H9 (cell line): ENCODE measurements around the gene VPS9D1. TPM values are rescaled to one million over a fixed set of nuclear protein-coding genes. Genes with fewer than 3 reads are reported as not detected.

Experiments used
- DNase-seq: peaks from one replicate; pipeline ENCODE4 v3.0.0-alpha.2; 2017
- H2AFZ ChIP-seq: one replicate; pipeline ENCODE4 v1.6.1; 2013; ENCODE audit warnings: mild to moderate bottlenecking, low read length, control low read depth, moderate library complexity
- H2AK5ac ChIP-seq: 2 replicates; pipeline ENCODE4 v1.6.1; 2013; ENCODE audit warnings: low read length, control low read depth, mixed read lengths; ENCODE audit not compliant: insufficient read length
- H2BK120ac ChIP-seq: one replicate; pipeline ENCODE4 v1.6.1; 2013; ENCODE audit warnings: low read depth, mild to moderate bottlenecking, low read length, control low read depth, inconsistent platforms; ENCODE audit not compliant: poor library complexity, severe bottlenecking
- H2BK12ac ChIP-seq: 2 replicates; pipeline ENCODE4 v1.6.1; 2013; ENCODE audit warnings: low read length, control low read depth, mixed read lengths, low read depth; ENCODE audit not compliant: insufficient read length
- H2BK15ac ChIP-seq: 2 replicates; pipeline ENCODE4 v1.6.1; 2013; ENCODE audit warnings: low read depth, low read length, control low read depth
- H2BK20ac ChIP-seq: one replicate; pipeline ENCODE4 v1.6.1; 2013; ENCODE audit warnings: low read depth, mild to moderate bottlenecking, low read length, control low read depth, inconsistent platforms; ENCODE audit not compliant: poor library complexity, severe bottlenecking
- H2BK5ac ChIP-seq: 2 replicates; pipeline ENCODE4 v1.6.1; 2013; ENCODE audit warnings: low read length, control low read depth, mixed read lengths; ENCODE audit not compliant: insufficient read length
- H3K14ac ChIP-seq: 2 replicates; pipeline ENCODE4 v1.6.1; 2013; ENCODE audit warnings: low read length, control low read depth; ENCODE audit not compliant: insufficient read depth
- H3K18ac ChIP-seq: 2 replicates; pipeline ENCODE4 v1.6.1; 2013; ENCODE audit warnings: low read depth, mild to moderate bottlenecking, mixed read lengths, low read length, control low read depth; ENCODE audit not compliant: insufficient read length
- H3K23ac ChIP-seq: 2 replicates; pipeline ENCODE4 v1.6.1; 2013; ENCODE audit warnings: low read length, control low read depth, mixed read lengths, low read depth; ENCODE audit not compliant: insufficient read length
- H3K23me2 ChIP-seq: 2 replicates; pipeline ENCODE4 v1.6.1; 2013; ENCODE audit warnings: low read depth, mild to moderate bottlenecking, mixed read lengths, low read length, control low read depth; ENCODE audit not compliant: insufficient read length, poor library complexity, severe bottlenecking
- H3K27ac ChIP-seq: 2 replicates; pipeline ENCODE4 v1.5.1; 2013; ENCODE audit warnings: low read length, control low read depth, mixed read lengths, low read depth; ENCODE audit not compliant: insufficient read length
- H3K27me3 ChIP-seq: 2 replicates; pipeline ENCODE4 v1.6.1; 2013; ENCODE audit warnings: low read length, control low read depth, inconsistent platforms; ENCODE audit not compliant: insufficient read depth
- H3K4ac ChIP-seq: 2 replicates; pipeline ENCODE4 v1.6.1; 2013; ENCODE audit warnings: low read depth, mild to moderate bottlenecking, control low read depth, inconsistent platforms, low read length, moderate library complexity
- H3K4me1 ChIP-seq: 2 replicates; pipeline ENCODE4 v1.6.1; 2013; ENCODE audit warnings: low read length, control low read depth, inconsistent platforms; ENCODE audit not compliant: insufficient read depth
- H3K4me2 ChIP-seq: 2 replicates; pipeline ENCODE4 v1.6.1; 2013; ENCODE audit warnings: low read length, control low read depth, mixed read lengths; ENCODE audit not compliant: insufficient read length, insufficient read depth
- H3K56ac ChIP-seq: 2 replicates; pipeline ENCODE4 v1.6.1; 2013; ENCODE audit warnings: low read depth, mild to moderate bottlenecking, mixed read lengths, low read length, control low read depth; ENCODE audit not compliant: insufficient read length
- H3K79me1 ChIP-seq: 2 replicates; pipeline ENCODE4 v1.6.1; 2013; ENCODE audit warnings: low read depth, mild to moderate bottlenecking, moderate library complexity, low read length, control low read depth, inconsistent platforms; ENCODE audit not compliant: insufficient read depth, poor library complexity, severe bottlenecking
- H3K79me2 ChIP-seq: 2 replicates; pipeline ENCODE4 v1.6.1; 2013; ENCODE audit warnings: low read length, control low read depth, inconsistent platforms; ENCODE audit not compliant: insufficient read depth
- H3K9ac ChIP-seq: 2 replicates; pipeline ENCODE4 v1.6.1; 2013; ENCODE audit warnings: low read length, control low read depth, mixed read lengths; ENCODE audit not compliant: insufficient read length; ENCODE audit errors: extremely low read depth
- H3K9me3 ChIP-seq: one replicate; pipeline ENCODE4 v1.6.1; 2013; ENCODE audit warnings: low read depth, low read length, inconsistent platforms; ENCODE audit not compliant: control insufficient read depth
- H3T11ph ChIP-seq: one replicate; pipeline ENCODE4 v1.6.1; 2013; ENCODE audit warnings: mild to moderate bottlenecking, low read length, control low read depth, inconsistent platforms
- H4K20me1 ChIP-seq: one replicate; pipeline ENCODE4 v1.6.1; 2013; ENCODE audit not compliant: control insufficient read depth, insufficient read length, insufficient read depth
- H4K5ac ChIP-seq: 2 replicates; pipeline ENCODE4 v1.6.1; 2013; ENCODE audit warnings: low read depth, mild to moderate bottlenecking, mixed read lengths, low read length, control low read depth; ENCODE audit not compliant: insufficient read length
- H4K8ac ChIP-seq: replicated peaks from 2 replicates; pipeline ENCODE4 v1.6.1; 2013; ENCODE audit warnings: low read length, control low read depth, mixed read lengths, low read depth; ENCODE audit not compliant: insufficient read length
- H4K91ac ChIP-seq: 2 replicates; pipeline ENCODE4 v1.6.1; 2013; ENCODE audit warnings: low read depth, mild to moderate bottlenecking, moderate library complexity, mixed read lengths, low read length, control low read depth; ENCODE audit not compliant: insufficient read length
- H3K27ac Mint-ChIP-seq, 3 experiments: 2 replicates in 2 of 3; 3 replicates in 1 of 3; pipeline ENCODE4 v1.8.0; 2020 to 2021; ENCODE audit warnings: mixed read lengths in 3 of 3, mild to moderate bottlenecking in 1 of 3, moderate library complexity in 1 of 3
- H3K27me3 Mint-ChIP-seq: 2 replicates; pipeline ENCODE4 v1.8.0; 2021; ENCODE audit warnings: low read depth, mild to moderate bottlenecking, moderate library complexity, mixed read lengths
- H3K36me3 Mint-ChIP-seq, 3 experiments: 2 replicates in 2 of 3; 3 replicates in 1 of 3; pipeline ENCODE4 v1.8.0; 2020 to 2021; ENCODE audit warnings: low read depth in 3 of 3, mixed read lengths in 3 of 3; ENCODE audit not compliant: insufficient read depth in 1 of 3
- H3K4me1 Mint-ChIP-seq, 2 experiments: 2 replicates each; pipeline ENCODE4 v1.8.0; 2020; ENCODE audit warnings: mixed read lengths in 2 of 2
- H3K4me3 Mint-ChIP-seq, 2 experiments: 2 replicates in 1 of 2; 3 replicates in 1 of 2; pipeline ENCODE4 v1.8.0; 2020 to 2021; ENCODE audit warnings: mild to moderate bottlenecking in 2 of 2, mixed read lengths in 2 of 2, moderate library complexity in 1 of 2
- H3K9me3 Mint-ChIP-seq, 2 experiments: 2 replicates in 1 of 2; 3 replicates in 1 of 2; pipeline ENCODE4 v1.8.0; 2020; ENCODE audit warnings: mild to moderate bottlenecking in 2 of 2, mixed read lengths in 2 of 2, moderate library complexity in 1 of 2
- WGBS: extraction: QIAGEN DNeasy Blood & Tissue Kit; methylation state at CpG from one replicate; pipeline ENCODE4 v1.1.7; 2013; ENCODE audit warnings: missing lambda C conversion rate, low lambda C conversion rate, mixed read lengths; ENCODE audit not compliant: insufficient read length; ENCODE audit errors: extremely low coverage; 5-methylcytosine and 5-hydroxymethylcytosine counted together
- total RNA-seq: library from RNA; stranded (reverse); gene quantifications from 2 replicates; pipeline ENCODE4 v1.2.1, GENCODE V29; 2021
- TF ChIP-seq, protein P1 (sequence below): fragments of 200-600 bp; sonication (generic); conservative IDR thresholded peaks from 3 replicates; pipeline ENCODE4 v1.8.0; 2021; ENCODE audit warnings: antibody characterized with exemption, mild to moderate bottlenecking

The VPS9D1 gene
- total RNA-seq, 1 experiment from 2014 or later: 6.0 TPM

DNA sequence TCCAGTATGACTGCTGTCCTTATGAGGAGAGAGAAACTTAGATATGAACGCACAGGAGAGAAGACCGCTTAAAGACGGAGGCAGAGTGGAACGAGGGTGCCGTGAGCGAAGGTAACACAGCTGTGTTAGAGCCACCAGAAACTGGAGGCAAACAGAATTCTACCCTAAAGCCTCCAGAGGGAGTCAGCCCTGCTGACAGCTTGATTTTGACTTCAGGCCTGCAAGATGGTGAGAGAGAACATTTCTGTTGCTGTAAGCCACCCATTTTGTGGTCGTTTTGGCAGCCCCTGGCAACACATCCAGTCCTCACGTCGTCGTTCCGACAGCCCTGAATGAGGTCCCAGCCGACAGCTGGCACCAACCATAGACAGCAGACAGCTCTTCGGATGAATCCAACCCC lies 16.4 kb downstream of the VPS9D1 start:
- Histone ChIP-seq H2BK20ac (no peak overlapping the region), H4K20me1 (no peaks in the 10 kb centered on the region), H3K79me1 (no peaks in the 10 kb centered on the region), H2BK15ac (no peak overlapping the region), H4K5ac (no peak overlapping the region), H3K4me2 (no peak overlapping the region), H3K27ac (no peak overlapping the region), H3K23me2 (peaks cover 11% of the 10 kb centered on the region), H3K14ac (no peak overlapping the region), H2BK12ac (no peak overlapping the region), H3K18ac (no peak overlapping the region), H2AFZ (no peak overlapping the region), H3K9ac (no peak overlapping the region), H3K4ac (no peak overlapping the region), H4K8ac (no peak overlapping the region), H2AK5ac (no peak overlapping the region), H3K79me2 (no peaks in the 10 kb centered on the region), H2BK5ac (no peak overlapping the region), H3K9me3 (no peaks in the 10 kb centered on the region), H3K23ac (no peak overlapping the region), H3K4me1 (no peaks in the 10 kb centered on the region), H3K27me3 (no peaks in the 10 kb centered on the region), H3T11ph (no peak overlapping the region), H3K56ac (no peak overlapping the region), H4K91ac (no peak overlapping the region), H2BK120ac (no peak overlapping the region)
- Mint-ChIP-seq H3K4me1 (peaks cover 15 to 17% of the 10 kb centered on the region in 2 experiments), H3K4me3 (no peak overlapping the region), H3K27ac (no peak overlapping the region), H3K27me3 (peaks cover 29% of the 10 kb centered on the region), H3K36me3 (peaks cover 0 to 5% (median under 1%) of the 10 kb centered on the region in 3 experiments; a peak in 4 of 7 replicates), H3K9me3 (no peaks in the 10 kb centered on the region)
- no peak for DNase-seq
- TF ChIP-seq, protein P1, sequence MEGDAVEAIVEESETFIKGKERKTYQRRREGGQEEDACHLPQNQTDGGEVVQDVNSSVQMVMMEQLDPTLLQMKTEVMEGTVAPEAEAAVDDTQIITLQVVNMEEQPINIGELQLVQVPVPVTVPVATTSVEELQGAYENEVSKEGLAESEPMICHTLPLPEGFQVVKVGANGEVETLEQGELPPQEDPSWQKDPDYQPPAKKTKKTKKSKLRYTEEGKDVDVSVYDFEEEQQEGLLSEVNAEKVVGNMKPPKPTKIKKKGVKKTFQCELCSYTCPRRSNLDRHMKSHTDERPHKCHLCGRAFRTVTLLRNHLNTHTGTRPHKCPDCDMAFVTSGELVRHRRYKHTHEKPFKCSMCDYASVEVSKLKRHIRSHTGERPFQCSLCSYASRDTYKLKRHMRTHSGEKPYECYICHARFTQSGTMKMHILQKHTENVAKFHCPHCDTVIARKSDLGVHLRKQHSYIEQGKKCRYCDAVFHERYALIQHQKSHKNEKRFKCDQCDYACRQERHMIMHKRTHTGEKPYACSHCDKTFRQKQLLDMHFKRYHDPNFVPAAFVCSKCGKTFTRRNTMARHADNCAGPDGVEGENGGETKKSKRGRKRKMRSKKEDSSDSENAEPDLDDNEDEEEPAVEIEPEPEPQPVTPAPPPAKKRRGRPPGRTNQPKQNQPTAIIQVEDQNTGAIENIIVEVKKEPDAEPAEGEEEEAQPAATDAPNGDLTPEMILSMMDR: 0 out of 3 replicates have a peak, but pooled peaks have one; percentile 18
- no CpG with 5 or more reads among the region's 13 CpGs for WGBS
